Measurements from ENCODE around the gene D2HGDH. TPM values are rescaled to one million over a fixed set of nuclear protein-coding genes. Genes with fewer than 3 reads are reported as not detected.

The D2HGDH gene
- 7.6 to 12.6 TPM (median 8.7 TPM) in 5 replicates for total RNA-seq (2022; extraction: Qiagen RNA extraction; ENCODE audit: low read depth)

GRCh38 chr2:241734467-241735208, at the start of gene D2HGDH:
D2HGDH (plus strand) TSS chr2:241734630; CDS start chr2:241735225, 595 bp downstream.

DNA sequence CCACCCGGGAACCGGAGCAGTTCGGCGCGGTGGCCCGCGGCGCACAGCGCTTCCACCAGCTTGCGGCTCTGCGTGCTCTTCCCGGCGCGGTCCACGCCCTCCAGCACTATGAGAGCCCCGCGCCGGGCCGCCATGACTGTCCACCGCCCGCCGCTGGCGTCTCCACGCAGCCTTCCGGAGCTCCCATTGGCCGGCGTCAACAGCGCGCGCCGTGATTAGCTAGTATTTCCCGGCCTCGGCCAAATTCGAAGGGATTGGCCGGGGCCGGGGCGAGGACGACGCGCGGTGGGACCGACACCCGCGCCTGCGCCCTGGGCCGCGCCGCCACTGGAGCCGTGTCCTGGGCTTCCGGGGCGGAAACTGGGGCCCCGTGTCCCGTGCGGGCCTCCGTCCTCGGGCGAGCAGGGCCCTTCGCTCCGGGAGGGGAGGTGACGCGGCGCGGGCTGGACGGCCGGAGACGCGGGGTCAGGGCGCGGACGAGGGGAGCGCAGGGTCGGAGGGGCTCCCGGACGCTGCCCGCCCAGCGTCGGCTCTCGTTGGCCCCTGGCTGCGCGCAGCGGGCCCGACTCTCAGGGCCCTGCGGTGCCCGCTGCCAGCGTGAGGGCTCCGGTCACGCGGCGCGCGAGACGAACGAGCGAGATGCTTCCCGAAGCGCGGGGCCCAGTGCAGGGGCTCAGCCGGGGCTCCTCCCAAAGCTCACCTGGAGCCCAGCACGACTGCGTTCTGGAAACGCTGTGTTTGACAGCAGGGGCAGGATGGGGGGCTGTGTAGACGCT, 47.6 kb upstream of the D2HGDH start, which contains the start of gene DTYMK:
DTYMK (minus strand) TSS at position 166 of the 776 bp plus-strand sequence; CDS start at position 134, 32 bp downstream.

DNA sequence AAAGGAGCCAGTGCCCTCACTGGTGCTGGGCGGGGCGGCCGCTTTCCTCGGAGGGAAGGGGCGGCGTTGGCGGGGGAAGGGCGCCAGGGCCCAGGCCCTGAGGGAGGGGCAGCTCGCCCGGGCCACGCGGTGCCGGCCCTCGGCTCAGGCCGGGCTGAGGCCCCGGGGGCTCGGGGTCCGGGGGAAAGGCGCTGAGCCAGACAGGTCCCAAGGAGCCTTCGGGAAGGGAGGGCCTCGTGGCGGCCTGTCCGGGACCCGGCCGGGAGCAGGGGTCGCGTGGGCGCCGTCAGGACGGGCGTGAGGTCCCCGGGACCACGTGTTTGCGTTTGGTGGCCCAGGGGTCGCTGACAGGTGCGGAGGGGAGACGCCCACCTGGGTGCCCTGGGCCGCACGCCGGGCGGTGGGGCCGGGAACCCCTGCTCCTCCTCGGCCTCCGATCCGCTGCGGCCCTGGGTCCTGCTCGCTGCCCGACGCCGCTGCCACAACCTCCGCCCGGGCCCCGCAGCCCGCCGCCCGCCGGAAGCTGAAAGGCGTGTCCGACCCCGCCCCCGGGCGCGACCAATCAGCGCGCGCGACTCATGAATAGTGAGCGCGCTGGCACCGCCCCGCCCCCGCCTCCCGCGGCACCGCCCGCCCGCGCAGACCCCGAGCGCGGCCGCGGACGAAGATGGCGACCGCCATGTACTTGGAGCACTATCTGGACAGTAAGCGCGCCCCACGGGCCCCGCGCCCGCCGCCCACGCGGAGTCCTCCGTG, 32.9 kb upstream of the D2HGDH start, which contains the start of gene ING5:
ING5 (plus strand) TSS at position 641 of the 756 bp plus-strand sequence; CDS start at position 668, 27 bp downstream.

GRCh38 chr2:241776336-241777169, 42.1 kb downstream of the D2HGDH start, which contains the start of gene GAL3ST2:
GAL3ST2 (plus strand) TSS chr2:241776822; CDS start chr2:241776956, 134 bp downstream.

DNA sequence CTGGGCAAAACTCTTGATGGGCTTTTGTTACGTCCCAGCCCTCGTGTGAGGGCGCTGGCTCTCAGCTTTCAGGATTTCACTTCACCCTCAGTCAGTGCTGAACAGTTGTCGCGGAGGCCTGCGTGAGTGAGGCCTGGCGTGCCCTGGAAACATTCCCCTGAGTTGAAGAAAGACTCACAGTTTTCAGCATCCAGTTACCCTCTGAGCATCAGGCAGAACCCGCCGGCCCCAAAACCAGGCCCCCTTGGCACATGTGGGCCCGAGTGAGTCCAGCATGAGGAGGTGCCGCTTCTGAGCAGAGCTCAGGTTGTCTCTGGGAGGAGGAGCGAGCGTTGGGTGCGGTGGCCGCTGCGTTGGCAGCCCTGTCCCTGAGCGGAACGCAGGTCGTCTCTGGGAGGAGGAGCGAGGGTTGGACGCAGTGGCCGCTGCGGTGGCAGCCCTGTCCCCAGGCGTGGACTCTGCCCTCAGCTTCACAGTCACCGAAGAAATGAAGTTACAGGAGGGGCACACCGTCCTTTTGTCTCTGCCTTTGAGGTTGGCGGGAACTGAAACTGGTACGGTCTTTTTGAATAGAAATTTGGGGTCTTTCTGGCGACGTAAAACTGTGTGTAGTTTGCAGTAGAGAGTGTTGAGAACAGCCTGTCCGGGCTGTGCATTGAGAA, 74.4 kb downstream of the D2HGDH start, which contains the start of gene NEU4:
NEU4 (plus strand) TSS at position 473 of the 662 bp plus-strand sequence. CDS start 5,292 bp downstream, outside the sequence.

Other genes with a start within 250 kb of the D2HGDH start
- 90.8 to 115 TPM (median 105 TPM) in 5 replicates for gene STK25, start 226.0 kb upstream of the D2HGDH start, total RNA-seq (2022; extraction: Qiagen RNA extraction; ENCODE audit: low read depth)
- gene BOK, start 175.9 kb upstream of the D2HGDH start, total RNA-seq (2022; extraction: Qiagen RNA extraction; ENCODE audit: low read depth): 21.8 to 34.1 TPM (median 29.4 TPM) in 5 replicates
- gene THAP4, start 97.5 kb upstream of the D2HGDH start, total RNA-seq (2022; extraction: Qiagen RNA extraction; ENCODE audit: low read depth): 58.1 to 87.7 TPM (median 74.3 TPM) in 5 replicates
- gene ATG4B, start 96.9 kb upstream of the D2HGDH start, total RNA-seq (2022; extraction: Qiagen RNA extraction; ENCODE audit: low read depth): 49.2 to 65.1 TPM (median 52.3 TPM) in 5 replicates
- gene DTYMK, start 47.8 kb upstream of the D2HGDH start, total RNA-seq (2022; extraction: Qiagen RNA extraction; ENCODE audit: low read depth): 112 to 148 TPM (median 134 TPM) in 5 replicates
- gene ING5, start 32.6 kb upstream of the D2HGDH start, total RNA-seq (2022; extraction: Qiagen RNA extraction; ENCODE audit: low read depth): 20.7 to 23.8 TPM (median 23.1 TPM) in 5 replicates
- gene GAL3ST2, start 42.2 kb downstream of the D2HGDH start, total RNA-seq (2022; extraction: Qiagen RNA extraction; ENCODE audit: low read depth): 0.24 to 0.44 TPM (median 0.34 TPM) in 4 of 5 replicates, not detected in the other
- 0.14 to 0.45 TPM (median 0.31 TPM) in 5 replicates for gene NEU4, start 74.6 kb downstream of the D2HGDH start, total RNA-seq (2022; extraction: Qiagen RNA extraction; ENCODE audit: low read depth)
- gene PDCD1, start 124.3 kb downstream of the D2HGDH start, total RNA-seq (2022; extraction: Qiagen RNA extraction; ENCODE audit: low read depth): not detected in 5 replicates
- gene RTP5, start 135.1 kb downstream of the D2HGDH start, total RNA-seq (2022; extraction: Qiagen RNA extraction; ENCODE audit: low read depth): not detected in 5 replicates